Renal cortex interstitium (tissue), 11 donors: ENCODE measurements around the gene MVB12B. TPM values are rescaled to one million over a fixed set of nuclear protein-coding genes. Genes with fewer than 3 reads are reported as not detected.

Experiments
- DNase-seq, 11 donors: peaks; one replicate each; pipeline ENCODE4 v3.0.0-alpha.2; 2013; ENCODE audit warnings: low read depth in 9 of 11, low spot score in 4 of 11; ENCODE audit errors: extremely low read depth in 1 of 11
- polyA plus RNA-seq, 3 donors: library from polyadenylated mRNA; unstranded; fragments of 120-200 nt; gene quantifications; one replicate each; pipeline ENCODE4 v1.2.1, GENCODE V29; 2013; ENCODE audit not compliant: insufficient read length in 3 of 3

Gene MVB12B
- polyA plus RNA-seq, 3 donors: 15.4 to 19.3 (median 16.3) TPM

- DNase-seq: no peak
These were observed 186.8 kb downstream of the MVB12B start for GRCh38 chr9:126513159-126514036.

- DNase-seq: peak in 3 of 11 donors; percentile 32 to 59 (median 58)
These were observed 187.6 kb downstream of the MVB12B start for GRCh38 chr9:126514037-126514821.

- no peak for DNase-seq
These were observed 188.6 kb downstream of the MVB12B start for GRCh38 chr9:126515001-126515872.

- no peak for DNase-seq
These were observed 189.4 kb downstream of the MVB12B start for GRCh38 chr9:126515873-126516505.

GRCh38 chr9:126516561-126516935 is 189.9 kb downstream of the MVB12B start:
- no peak for DNase-seq

- DNase-seq: peak in 6 of 11 donors; percentile 42 to 73 (median 58)
These were observed 190.6 kb downstream of the MVB12B start for GRCh38 chr9:126516936-126517832.

- DNase-seq: peak in 1 of 11 donors; percentile 17
These were observed 191.3 kb downstream of the MVB12B start for GRCh38 chr9:126517833-126518356.

- no peak for DNase-seq
These were observed 192.1 kb downstream of the MVB12B start for GRCh38 chr9:126518763-126519162.

GRCh38 chr9:126519660-126520420 is 193.2 kb downstream of the MVB12B start:
- no peak for DNase-seq

- DNase-seq: no peak
These were observed 193.8 kb downstream of the MVB12B start for GRCh38 chr9:126520453-126520852.

- no peak for DNase-seq
These were observed 194.5 kb downstream of the MVB12B start for GRCh38 chr9:126521089-126521488.

GRCh38 chr9:126521551-126521950 is 194.9 kb downstream of the MVB12B start:
- DNase-seq: no peak

GRCh38 chr9:126521976-126522590 is 195.5 kb downstream of the MVB12B start:
- no peak for DNase-seq

GRCh38 chr9:126522612-126523356 is 196.2 kb downstream of the MVB12B start:
- DNase-seq: no peak

- no peak for DNase-seq
These were observed 197.0 kb downstream of the MVB12B start for GRCh38 chr9:126523611-126524111.
